Erythroblast (primary cell): ENCODE measurements around the gene SALL3.

Source experiments
- GATA1 ChIP-seq: IDR thresholded peaks from 2 replicates; pipeline ENCODE4 v1.6.1; 2011; ENCODE audit warnings: low read depth, mild to moderate bottlenecking, control low read depth, low read length, moderate library complexity
- POLR2A ChIP-seq: IDR thresholded peaks from 2 replicates; pipeline ENCODE4 v1.6.1; 2011; ENCODE audit warnings: mild to moderate bottlenecking, low read length

- no peak for TF ChIP-seq POLR2A
- TF ChIP-seq GATA1: no peak
Observed at GRCh38 chr18:78993014-78993926, 13.7 kb downstream of the SALL3 start.
